Stimulated activated naive CD8-positive, alpha-beta T cell treated with anti-CD3 and anti-CD28 coated beads, Interleukin-15, Interleukin-2, amounts not matched to agents 100 U/mL and 50 U/mL, for 24 hours (primary cell): ENCODE data around the gene PLEKHG5.
"Not testable (repeated sequence)": the region's sequence is repeated elsewhere in the genome, so short reads cannot be mapped to it uniquely, and the experiment has no call there.

Experiments used
- ATAC-seq: fragments of 150-1000 bp; cut with Tn5 transposase; one replicate; pipeline ENCODE4 v1.10.0; 2021
- DNase-seq: peaks from one replicate; pipeline ENCODE4 v3.0.0; 2021

PLEKHG5 gene

GRCh38 chr1:6495540-6496364 lies 4.3 kb upstream of the PLEKHG5 start:
- DNase-seq (no peak), ATAC-seq (no peak)

GRCh38 chr1:6495041-6495441 lies 3.6 kb upstream of the PLEKHG5 start:
- no peak for DNase-seq
- no peak for ATAC-seq

- DNase-seq (no peak), ATAC-seq (no peak)
Observed at GRCh38 chr1:6494627-6495026, 3.2 kb upstream of the PLEKHG5 start.

GRCh38 chr1:6493834-6494223 lies 2.4 kb upstream of the PLEKHG5 start:
- not testable (repeated sequence) for ATAC-seq, DNase-seq

GRCh38 chr1:6491966-6492365 lies 499 bp upstream of the PLEKHG5 start:
- DNase-seq (no peak), ATAC-seq (no peak)

- no peak for DNase-seq
Observed at GRCh38 chr1:6491081-6491449, 402 bp downstream of the PLEKHG5 start.

GRCh38 chr1:6490181-6491080 lies 1.0 kb downstream of the PLEKHG5 start:
- ATAC-seq (peak; percentile 61), DNase-seq (peak; percentile 76)

More at GRCh38 chr1:6491081-6491449, 402 bp downstream of the PLEKHG5 start:
- ATAC-seq, result no peak

- DNase-seq, result peak; percentile 85
- peak; percentile 72 for ATAC-seq
Observed at GRCh38 chr1:6489799-6490180, 1.7 kb downstream of the PLEKHG5 start.

GRCh38 chr1:6489383-6489765 lies 2.1 kb downstream of the PLEKHG5 start:
- ATAC-seq (no peak), DNase-seq (no peak)

GRCh38 chr1:6488602-6489382 lies 2.7 kb downstream of the PLEKHG5 start:
- DNase-seq (no peak), ATAC-seq (no peak)

- ATAC-seq (no peak), DNase-seq (no peak)
Observed at GRCh38 chr1:6487804-6488484, 3.5 kb downstream of the PLEKHG5 start.

- DNase-seq, result peak; percentile 92
- ATAC-seq, result peak; percentile 74
Observed at GRCh38 chr1:6486433-6487011, 4.9 kb downstream of the PLEKHG5 start.

GRCh38 chr1:6485168-6486101 lies 6.0 kb downstream of the PLEKHG5 start:
- ATAC-seq (no peak), DNase-seq (no peak)

- no peak for DNase-seq
- ATAC-seq, result no peak
Observed at GRCh38 chr1:6484826-6485167, 6.7 kb downstream of the PLEKHG5 start.

- ATAC-seq (no peak), DNase-seq (no peak)
Observed at GRCh38 chr1:6483761-6484117, 7.7 kb downstream of the PLEKHG5 start.

GRCh38 chr1:6483017-6483760 lies 8.3 kb downstream of the PLEKHG5 start:
- ATAC-seq, result no peak
- DNase-seq, result no peak

GRCh38 chr1:6481820-6482219 lies 9.6 kb downstream of the PLEKHG5 start:
- DNase-seq (no peak), ATAC-seq (no peak)

GRCh38 chr1:6477039-6477820 lies 14.2 kb downstream of the PLEKHG5 start:
- no peak for DNase-seq

GRCh38 chr1:6476483-6476882 lies 15.0 kb downstream of the PLEKHG5 start:
- DNase-seq (no peak), ATAC-seq (no peak)

More at GRCh38 chr1:6477039-6477820, 14.2 kb downstream of the PLEKHG5 start:
- ATAC-seq, result no peak
